ENCODE results near the gene CREB5. TPM values are rescaled to one million over a fixed set of nuclear protein-coding genes. Genes with fewer than 3 reads are reported as not detected.
"Not testable (repeated sequence)": the region's sequence is repeated elsewhere in the genome, so short reads cannot be mapped to it uniquely, and the experiment has no call there.

CREB5 gene
- polyA plus RNA-seq, 1 donor = 12.9 TPM

GRCh38 chr7:28542410-28542809, 130.1 kb downstream of the CREB5 start:
- no CpG with 5 or more reads among the region's 3 CpGs for WGBS (ENCODE audit: insufficient coverage, low lambda C conversion rate)
- Histone ChIP-seq H3K27ac (ENCODE audit: low read length) (no peak overlapping the region), H3K27me3 (ENCODE audit: control insufficient read depth, insufficient read depth, low read length) (peaks cover 6% of the 10 kb centered on the region), H3K36me3 (ENCODE audit: control insufficient read depth, insufficient read depth, low read length) (no peaks in the 10 kb centered on the region), H3K9me3 (ENCODE audit: control insufficient read depth, low read depth, low read length) (no peaks in the 10 kb centered on the region), H3K4me3 (ENCODE audit: low read length) (no peak overlapping the region), H3K4me1 (ENCODE audit: control insufficient read depth, insufficient read depth, low read length) (no peaks in the 10 kb centered on the region)
- peak in 1 of 2 donors; percentile 36 for DNase-seq

GRCh38 chr7:28544453-28545117, 132.3 kb downstream of the CREB5 start:
- Histone ChIP-seq H3K4me3 (ENCODE audit: low read length) (no peak overlapping the region), H3K27me3 (ENCODE audit: control insufficient read depth, insufficient read depth, low read length) (peaks cover 4% of the 10 kb centered on the region), H3K27ac (ENCODE audit: low read length) (no peak overlapping the region), H3K9me3 (ENCODE audit: control insufficient read depth, low read depth, low read length) (no peaks in the 10 kb centered on the region), H3K4me1 (ENCODE audit: control insufficient read depth, insufficient read depth, low read length) (no peaks in the 10 kb centered on the region), H3K36me3 (ENCODE audit: control insufficient read depth, insufficient read depth, low read length) (no peaks in the 10 kb centered on the region)
- no peak for DNase-seq
- WGBS (ENCODE audit: insufficient coverage, low lambda C conversion rate) = no CpG with 5 or more reads among the region's 3 CpGs

- no peak overlapping the region for H3K27ac ChIP-seq (ENCODE audit: low read length)
- H3K36me3 ChIP-seq (ENCODE audit: control insufficient read depth, insufficient read depth, low read length) = no peaks in the 10 kb centered on the region
- H3K9me3 ChIP-seq (ENCODE audit: control insufficient read depth, low read depth, low read length) = no peaks in the 10 kb centered on the region
- H3K4me1 ChIP-seq (ENCODE audit: control insufficient read depth, insufficient read depth, low read length) = no peaks in the 10 kb centered on the region
- DNase-seq = no peak
- H3K4me3 ChIP-seq (ENCODE audit: low read length) = no peak overlapping the region
- peaks cover 4% of the 10 kb centered on the region for H3K27me3 ChIP-seq (ENCODE audit: control insufficient read depth, insufficient read depth, low read length)
Measured at GRCh38 chr7:28546067-28546466, 133.7 kb downstream of the CREB5 start.

- Histone ChIP-seq H3K4me3 (ENCODE audit: low read length) (no peak overlapping the region), H3K4me1 (ENCODE audit: control insufficient read depth, insufficient read depth, low read length) (no peaks in the 10 kb centered on the region), H3K27ac (ENCODE audit: low read length) (no peak overlapping the region), H3K9me3 (ENCODE audit: control insufficient read depth, low read depth, low read length) (no peaks in the 10 kb centered on the region), H3K36me3 (ENCODE audit: control insufficient read depth, insufficient read depth, low read length) (no peaks in the 10 kb centered on the region), H3K27me3 (ENCODE audit: control insufficient read depth, insufficient read depth, low read length) (peaks cover 8% of the 10 kb centered on the region)
- 96% methylated on average over 3 of the region's 3 CpGs for WGBS (ENCODE audit: insufficient coverage, low lambda C conversion rate)
- no peak for DNase-seq
Measured at GRCh38 chr7:28547115-28547514, 134.8 kb downstream of the CREB5 start.

GRCh38 chr7:28548416-28548815, 136.1 kb downstream of the CREB5 start:
- no peak overlapping the region for H3K4me3 ChIP-seq (ENCODE audit: low read length)
- H3K36me3 ChIP-seq (ENCODE audit: control insufficient read depth, insufficient read depth, low read length) = no peaks in the 10 kb centered on the region
- peaks cover 14% of the 10 kb centered on the region for H3K27me3 ChIP-seq (ENCODE audit: control insufficient read depth, insufficient read depth, low read length)
- H3K4me1 ChIP-seq (ENCODE audit: control insufficient read depth, insufficient read depth, low read length) = no peaks in the 10 kb centered on the region
- no peak overlapping the region for H3K27ac ChIP-seq (ENCODE audit: low read length)
- H3K9me3 ChIP-seq (ENCODE audit: control insufficient read depth, low read depth, low read length) = no peaks in the 10 kb centered on the region
- no peak for DNase-seq
- WGBS (ENCODE audit: insufficient coverage, low lambda C conversion rate) = 86% methylated on average over 4 of the region's 5 CpGs

- peaks cover 20% of the 10 kb centered on the region for H3K27me3 ChIP-seq (ENCODE audit: control insufficient read depth, insufficient read depth, low read length)
- DNase-seq = no peak
- H3K4me3 ChIP-seq (ENCODE audit: low read length) = no peak overlapping the region
- no peaks in the 10 kb centered on the region for H3K4me1 ChIP-seq (ENCODE audit: control insufficient read depth, insufficient read depth, low read length)
- H3K9me3 ChIP-seq (ENCODE audit: control insufficient read depth, low read depth, low read length) = no peaks in the 10 kb centered on the region
- WGBS (ENCODE audit: insufficient coverage, low lambda C conversion rate) = 87% methylated on average over 2 of the region's 2 CpGs
- no peaks in the 10 kb centered on the region for H3K36me3 ChIP-seq (ENCODE audit: control insufficient read depth, insufficient read depth, low read length)
- H3K27ac ChIP-seq (ENCODE audit: low read length) = no peak overlapping the region
Measured at GRCh38 chr7:28549998-28550397, 137.7 kb downstream of the CREB5 start.

GRCh38 chr7:28550580-28551186, 138.4 kb downstream of the CREB5 start:
- Histone ChIP-seq H3K36me3 (ENCODE audit: control insufficient read depth, insufficient read depth, low read length) (no peaks in the 10 kb centered on the region), H3K27ac (ENCODE audit: low read length) (no peak overlapping the region), H3K4me3 (ENCODE audit: low read length) (no peak overlapping the region), H3K4me1 (ENCODE audit: control insufficient read depth, insufficient read depth, low read length) (no peaks in the 10 kb centered on the region), H3K27me3 (ENCODE audit: control insufficient read depth, insufficient read depth, low read length) (peaks cover 20% of the 10 kb centered on the region), H3K9me3 (ENCODE audit: control insufficient read depth, low read depth, low read length) (no peaks in the 10 kb centered on the region)
- WGBS (ENCODE audit: insufficient coverage, low lambda C conversion rate) = 60% methylated on average over 1 of the region's 7 CpGs
- no peak for DNase-seq

- no peak for DNase-seq
- 35% methylated on average over 3 of the region's 5 CpGs for WGBS (ENCODE audit: insufficient coverage, low lambda C conversion rate)
Measured at GRCh38 chr7:28551331-28551730, 139.0 kb downstream of the CREB5 start.

GRCh38 chr7:28551766-28552165, 139.4 kb downstream of the CREB5 start:
- peaks cover 20% of the 10 kb centered on the region for H3K27me3 ChIP-seq (ENCODE audit: control insufficient read depth, insufficient read depth, low read length)
- 58% methylated on average over 1 of the region's 1 CpG for WGBS (ENCODE audit: insufficient coverage, low lambda C conversion rate)
- H3K36me3 ChIP-seq (ENCODE audit: control insufficient read depth, insufficient read depth, low read length); H3K27ac ChIP-seq (ENCODE audit: low read length); H3K9me3 ChIP-seq (ENCODE audit: control insufficient read depth, low read depth, low read length); DNase-seq; H3K4me1 ChIP-seq (ENCODE audit: control insufficient read depth, insufficient read depth, low read length); H3K4me3 ChIP-seq (ENCODE audit: low read length): not testable (repeated sequence)

More at GRCh38 chr7:28551331-28551730, 139.0 kb downstream of the CREB5 start:
- no peaks in the 10 kb centered on the region for H3K9me3 ChIP-seq (ENCODE audit: control insufficient read depth, low read depth, low read length)
- no peaks in the 10 kb centered on the region for H3K36me3 ChIP-seq (ENCODE audit: control insufficient read depth, insufficient read depth, low read length)
- H3K27me3 ChIP-seq (ENCODE audit: control insufficient read depth, insufficient read depth, low read length) = peaks cover 20% of the 10 kb centered on the region
- no peak overlapping the region for H3K27ac ChIP-seq (ENCODE audit: low read length)
- no peak overlapping the region for H3K4me3 ChIP-seq (ENCODE audit: low read length)
- H3K4me1 ChIP-seq (ENCODE audit: control insufficient read depth, insufficient read depth, low read length) = no peaks in the 10 kb centered on the region

- Histone ChIP-seq H3K36me3 (ENCODE audit: control insufficient read depth, insufficient read depth, low read length) (no peaks in the 10 kb centered on the region), H3K9me3 (ENCODE audit: control insufficient read depth, low read depth, low read length) (no peaks in the 10 kb centered on the region), H3K4me3 (ENCODE audit: low read length) (no peak overlapping the region), H3K27me3 (ENCODE audit: control insufficient read depth, insufficient read depth, low read length) (peaks cover 22% of the 10 kb centered on the region), H3K4me1 (ENCODE audit: control insufficient read depth, insufficient read depth, low read length) (no peaks in the 10 kb centered on the region), H3K27ac (ENCODE audit: low read length) (no peak overlapping the region)
- DNase-seq = no peak
- no CpG with 5 or more reads among the region's 4 CpGs for WGBS (ENCODE audit: insufficient coverage, low lambda C conversion rate)
Measured at GRCh38 chr7:28554802-28555471, 142.6 kb downstream of the CREB5 start.

Data from large intestine (tissue), 3 donors.